Omental fat pad (tissue), 4 donors: ENCODE measurements around the gene HSPB7. TPM values are rescaled to one million over a fixed set of nuclear protein-coding genes. Genes with fewer than 3 reads are reported as not detected.

Experiments
- ATAC-seq: fragments of 150-250 bp; one replicate; pipeline ENCODE4 v1.9.1; 2016; ENCODE audit warnings: mild to moderate bottlenecking, moderate library complexity; ENCODE audit not compliant: low FRiP score
- DNase-seq: peaks from one replicate; pipeline ENCODE4 v3.0.0-alpha.2; 2019; ENCODE audit warnings: low spot score
- total RNA-seq, 4 donors: library from RNA; depleted of rRNA; stranded (reverse); fragments of >200 nt; gene quantifications; one replicate each; pipeline ENCODE4 v1.1.0, GENCODE V29; 2016
- TF ChIP-seq, protein P1 (sequence below), 3 donors: fragments of 450-650 bp; IDR thresholded peaks; one replicate each; pipeline ENCODE4 v1.5.1; 2016 to 2017; ENCODE audit warnings: antibody characterized with exemption in 3 of 3, mild to moderate bottlenecking in 3 of 3, moderate library complexity in 2 of 3

HSPB7 gene
- total RNA-seq, 4 donors from 2014 or later: 65.7 to 157 (median 128) TPM

- no peak for ATAC-seq
- no peak for DNase-seq
- TF ChIP-seq, protein P1, sequence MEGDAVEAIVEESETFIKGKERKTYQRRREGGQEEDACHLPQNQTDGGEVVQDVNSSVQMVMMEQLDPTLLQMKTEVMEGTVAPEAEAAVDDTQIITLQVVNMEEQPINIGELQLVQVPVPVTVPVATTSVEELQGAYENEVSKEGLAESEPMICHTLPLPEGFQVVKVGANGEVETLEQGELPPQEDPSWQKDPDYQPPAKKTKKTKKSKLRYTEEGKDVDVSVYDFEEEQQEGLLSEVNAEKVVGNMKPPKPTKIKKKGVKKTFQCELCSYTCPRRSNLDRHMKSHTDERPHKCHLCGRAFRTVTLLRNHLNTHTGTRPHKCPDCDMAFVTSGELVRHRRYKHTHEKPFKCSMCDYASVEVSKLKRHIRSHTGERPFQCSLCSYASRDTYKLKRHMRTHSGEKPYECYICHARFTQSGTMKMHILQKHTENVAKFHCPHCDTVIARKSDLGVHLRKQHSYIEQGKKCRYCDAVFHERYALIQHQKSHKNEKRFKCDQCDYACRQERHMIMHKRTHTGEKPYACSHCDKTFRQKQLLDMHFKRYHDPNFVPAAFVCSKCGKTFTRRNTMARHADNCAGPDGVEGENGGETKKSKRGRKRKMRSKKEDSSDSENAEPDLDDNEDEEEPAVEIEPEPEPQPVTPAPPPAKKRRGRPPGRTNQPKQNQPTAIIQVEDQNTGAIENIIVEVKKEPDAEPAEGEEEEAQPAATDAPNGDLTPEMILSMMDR (IDR thresholded peaks at IDR 0.05): no peak
These were observed 1.2 kb upstream of the HSPB7 start for GRCh38 chr1:16018749-16019643.

GRCh38 chr1:16018308-16018707, 465 bp upstream of the HSPB7 start:
- ATAC-seq (no peak), DNase-seq (no peak)
- TF ChIP-seq, protein P1 (IDR thresholded peaks at IDR 0.05): no peak

DNA sequence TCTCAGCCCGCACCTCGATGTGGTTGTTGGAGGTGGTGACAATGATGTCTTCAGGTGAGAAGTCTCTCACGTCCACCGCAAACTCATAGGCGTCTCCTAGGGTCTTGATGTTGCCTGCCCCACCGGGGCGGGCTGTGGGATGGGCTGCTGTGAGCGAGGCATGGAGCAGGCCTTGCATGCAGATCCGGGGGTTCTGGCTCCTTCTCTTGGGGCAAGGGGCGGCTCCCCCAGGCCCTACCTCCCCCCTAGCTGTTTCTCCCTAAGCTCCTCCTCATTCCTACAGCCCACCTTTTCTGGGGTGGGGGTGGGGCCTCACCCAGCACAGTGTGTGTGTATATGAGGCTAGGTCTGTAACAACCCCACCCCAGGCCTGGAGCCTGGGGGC, 775 bp downstream of the HSPB7 start:
- no peak for DNase-seq
- no peak for ATAC-seq
- TF ChIP-seq, protein P1 (IDR thresholded peaks at IDR 0.05): no peak

GRCh38 chr1:16015960-16016901, 1.6 kb downstream of the HSPB7 start:
- TF ChIP-seq, protein P1 (IDR thresholded peaks at IDR 0.05): no peak
- no peak for DNase-seq
- no peak for ATAC-seq

DNA sequence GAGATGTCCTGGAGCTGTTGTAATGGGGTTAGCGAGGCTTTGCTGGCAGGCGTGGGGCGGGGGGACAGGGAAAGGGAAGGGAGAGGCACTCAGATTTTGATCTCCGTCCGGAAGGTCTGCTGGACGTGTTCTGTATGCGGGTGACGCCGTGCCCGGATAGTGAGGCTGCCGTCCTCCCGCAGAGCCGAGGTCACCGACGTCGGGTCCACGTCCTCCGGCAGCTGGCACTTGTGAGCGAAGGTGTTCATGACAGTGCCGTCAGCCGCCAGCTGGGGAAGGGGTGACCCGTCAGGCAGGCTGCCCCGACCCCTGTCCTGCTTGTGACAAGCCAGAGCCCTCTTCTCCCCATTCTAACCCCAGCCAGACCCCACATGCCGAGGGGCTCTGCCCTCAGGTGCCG, 2.4 kb downstream of the HSPB7 start:
- DNase-seq: no peak
- TF ChIP-seq, protein P1 (IDR thresholded peaks at IDR 0.05): no peak
- no peak for ATAC-seq

DNA sequence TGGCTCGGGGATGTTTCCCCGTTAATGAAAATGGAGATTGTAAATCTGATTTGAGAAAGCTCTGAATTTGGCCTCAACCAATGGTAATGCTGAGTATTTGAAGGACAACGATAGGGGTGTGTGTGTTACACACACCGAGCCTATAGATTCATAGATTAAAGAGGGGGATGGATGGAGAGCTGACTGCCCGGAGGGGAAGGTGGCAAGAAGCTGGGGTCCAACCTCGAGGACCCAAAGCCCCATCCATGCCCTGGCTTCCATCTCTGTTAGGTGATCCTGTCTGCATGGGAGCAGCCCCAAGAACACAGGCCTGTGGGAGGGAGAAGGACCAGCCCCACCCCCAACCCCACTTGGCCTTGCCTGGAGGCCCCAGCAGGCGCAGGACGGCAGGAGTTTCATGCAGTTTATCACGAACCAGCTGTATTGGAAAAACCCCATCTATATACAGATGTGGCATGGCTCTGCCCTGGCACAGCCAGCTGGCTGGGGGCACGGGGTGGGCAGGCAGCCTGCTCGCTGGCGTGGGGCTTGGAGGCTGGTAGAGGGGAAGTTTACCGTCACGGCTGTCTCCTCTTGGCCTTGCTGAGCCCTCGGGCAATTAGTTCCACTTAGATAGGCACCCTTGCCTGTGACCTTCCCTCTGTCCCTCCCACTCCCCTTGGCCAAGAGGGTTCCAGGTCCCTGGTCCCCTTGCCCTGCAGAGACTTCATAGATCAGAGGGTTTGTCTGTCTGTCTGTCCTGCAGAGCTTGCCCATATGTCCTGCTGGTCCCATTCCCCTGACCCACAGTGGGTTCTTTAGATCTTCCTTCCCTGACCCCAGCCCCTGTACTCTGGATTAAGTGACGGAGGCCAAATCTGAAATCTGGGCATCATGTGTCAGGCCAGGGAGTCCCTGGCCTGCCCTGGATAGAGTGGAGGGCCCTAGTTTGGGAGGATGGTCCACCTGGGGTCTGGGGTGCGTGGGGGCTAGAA, 3.0 kb downstream of the HSPB7 start:
- DNase-seq (no peak), ATAC-seq (no peak)
- TF ChIP-seq, protein P1 (IDR thresholded peaks at IDR 0.05): no peak
